HG03439 (cell line): ENCODE data around the gene TTYH1.

Experiments
- ATAC-seq: cut with Tn5 transposase; IDR thresholded peaks from one replicate; pipeline ENCODE4 v1.9.1; 2021; ENCODE audit warnings: mild to moderate bottlenecking, moderate library complexity; ENCODE audit not compliant: unreplicated experiment

Gene TTYH1

DNA sequence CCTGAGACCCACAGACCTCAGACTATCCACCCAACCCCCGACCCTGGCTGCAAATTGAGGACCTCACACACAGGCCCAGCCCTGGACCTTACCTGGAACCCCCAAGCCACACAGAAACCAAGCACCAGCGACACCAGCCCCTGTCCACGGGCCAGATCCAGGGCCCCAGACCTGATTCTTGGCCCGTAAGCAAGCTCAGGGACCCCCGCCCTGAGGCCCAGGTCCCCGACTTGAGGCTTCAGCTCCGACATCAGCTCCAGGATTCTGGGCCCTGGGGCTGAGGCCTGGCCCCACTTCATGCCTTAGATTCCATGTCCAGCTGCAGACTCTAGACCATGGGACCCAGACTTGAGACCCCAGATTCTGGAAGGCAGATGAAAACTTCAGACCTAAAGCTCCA lies 6.3 kb downstream of the TTYH1 start:
- no peak for ATAC-seq

DNA sequence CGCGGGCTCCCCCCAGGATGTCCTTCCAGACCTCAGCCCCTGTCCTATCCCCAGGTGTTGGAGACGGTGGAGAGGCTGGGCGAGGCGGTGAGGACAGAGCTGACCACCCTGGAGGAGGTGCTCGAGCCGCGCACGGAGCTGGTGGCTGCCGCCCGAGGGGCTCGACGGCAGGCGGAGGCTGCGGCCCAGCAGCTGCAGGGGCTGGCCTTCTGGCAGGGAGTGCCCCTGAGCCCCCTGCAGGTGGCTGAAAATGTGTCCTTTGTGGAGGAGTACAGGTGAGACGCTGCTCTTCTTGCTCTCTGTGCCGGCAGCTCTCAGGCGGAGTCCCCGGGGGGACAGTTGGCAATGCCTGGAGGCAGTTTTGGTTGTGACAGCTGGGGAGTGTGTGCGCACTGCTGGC lies 6.9 kb downstream of the TTYH1 start:
- ATAC-seq, result no peak

DNA sequence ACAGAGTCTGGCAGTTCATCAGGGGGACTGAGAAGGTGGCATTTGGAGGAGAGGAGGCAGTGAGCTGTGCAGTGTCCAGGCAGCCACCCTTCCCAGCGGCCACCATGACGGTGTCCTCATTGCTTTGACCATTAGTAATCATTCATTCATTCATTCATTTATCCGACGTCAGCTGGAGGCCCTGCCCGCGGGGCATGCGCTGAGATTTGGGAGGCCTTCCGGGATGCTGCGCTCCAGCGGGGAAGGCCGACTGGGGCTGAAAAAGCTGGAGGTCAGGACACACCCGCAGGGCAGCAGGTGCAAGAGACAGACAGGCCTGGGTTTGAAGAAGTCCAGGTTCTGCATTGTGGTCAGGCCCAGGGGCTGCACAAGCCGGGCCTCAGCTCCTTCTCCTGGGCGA lies 8.9 kb downstream of the TTYH1 start:
- no peak for ATAC-seq

DNA sequence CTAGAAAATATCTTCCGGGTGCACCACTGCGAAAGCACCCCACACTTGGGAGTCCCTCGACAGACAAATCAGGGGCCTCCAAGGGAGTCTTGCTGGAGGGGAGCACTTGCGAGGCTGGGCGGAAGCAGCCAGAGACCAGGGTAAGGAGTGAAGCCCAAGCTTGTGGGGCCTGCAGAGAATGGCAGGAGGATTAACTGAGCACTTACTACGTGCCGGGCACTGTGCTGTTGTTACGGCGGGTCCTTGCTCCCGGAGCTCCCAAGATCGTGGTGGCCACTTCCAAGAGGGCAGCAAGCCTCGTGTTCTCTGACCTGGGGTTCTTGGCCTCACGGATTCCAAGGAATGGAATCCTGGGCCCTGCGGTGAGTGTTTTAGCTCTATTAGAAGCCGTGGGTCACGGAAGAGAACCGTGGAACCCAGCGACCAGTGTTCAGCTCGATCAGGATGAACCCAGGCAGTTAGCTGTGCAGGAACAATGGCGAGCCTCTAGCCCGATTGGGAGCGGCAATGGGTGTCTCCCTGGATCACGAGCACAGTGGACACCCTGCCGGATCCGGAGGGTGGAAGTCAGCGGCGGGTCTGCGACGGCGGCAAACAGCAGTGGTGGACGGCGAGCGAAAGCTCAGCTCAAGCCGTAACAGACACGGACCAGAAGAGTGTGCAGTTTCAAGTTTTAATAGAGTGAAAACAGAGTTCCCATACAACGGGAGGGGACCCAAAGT lies 9.6 kb downstream of the TTYH1 start:
- ATAC-seq, result no peak

GRCh38 chr19:54425382-54425723 lies 10.1 kb downstream of the TTYH1 start:
- no peak for ATAC-seq

DNA sequence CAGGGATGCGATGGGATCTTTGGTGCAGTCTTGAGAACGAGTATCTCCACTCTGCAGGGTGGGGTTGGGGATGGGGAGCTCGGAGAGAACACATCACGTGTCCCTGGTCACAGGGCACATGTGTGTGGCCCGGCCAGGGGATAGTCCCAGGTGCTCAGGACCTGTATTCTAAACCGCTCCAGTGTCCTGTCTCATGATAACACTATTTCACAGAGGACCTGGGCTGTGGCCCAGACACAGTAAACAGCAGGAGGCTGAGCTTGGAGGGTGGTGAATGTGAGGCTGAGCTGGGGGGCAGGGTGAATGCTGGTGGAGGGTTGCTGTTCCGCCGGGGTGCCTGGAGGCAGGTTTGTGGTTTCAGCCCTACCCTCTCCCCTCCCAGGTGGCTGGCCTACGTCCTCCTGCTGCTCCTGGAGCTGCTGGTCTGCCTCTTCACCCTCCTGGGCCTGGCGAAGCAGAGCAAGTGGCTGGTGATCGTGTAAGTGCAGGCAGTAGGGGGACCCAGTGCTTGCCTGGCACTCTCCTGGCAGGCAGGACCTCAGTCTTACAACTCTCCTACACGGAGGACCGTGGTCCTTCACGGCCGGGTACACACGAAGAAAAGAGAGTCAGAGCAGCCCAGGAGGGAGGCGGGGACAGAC lies 11.1 kb downstream of the TTYH1 start:
- ATAC-seq, result no peak

GRCh38 chr19:54427586-54427985 lies 12.3 kb downstream of the TTYH1 start:
- ATAC-seq, result no peak

DNA sequence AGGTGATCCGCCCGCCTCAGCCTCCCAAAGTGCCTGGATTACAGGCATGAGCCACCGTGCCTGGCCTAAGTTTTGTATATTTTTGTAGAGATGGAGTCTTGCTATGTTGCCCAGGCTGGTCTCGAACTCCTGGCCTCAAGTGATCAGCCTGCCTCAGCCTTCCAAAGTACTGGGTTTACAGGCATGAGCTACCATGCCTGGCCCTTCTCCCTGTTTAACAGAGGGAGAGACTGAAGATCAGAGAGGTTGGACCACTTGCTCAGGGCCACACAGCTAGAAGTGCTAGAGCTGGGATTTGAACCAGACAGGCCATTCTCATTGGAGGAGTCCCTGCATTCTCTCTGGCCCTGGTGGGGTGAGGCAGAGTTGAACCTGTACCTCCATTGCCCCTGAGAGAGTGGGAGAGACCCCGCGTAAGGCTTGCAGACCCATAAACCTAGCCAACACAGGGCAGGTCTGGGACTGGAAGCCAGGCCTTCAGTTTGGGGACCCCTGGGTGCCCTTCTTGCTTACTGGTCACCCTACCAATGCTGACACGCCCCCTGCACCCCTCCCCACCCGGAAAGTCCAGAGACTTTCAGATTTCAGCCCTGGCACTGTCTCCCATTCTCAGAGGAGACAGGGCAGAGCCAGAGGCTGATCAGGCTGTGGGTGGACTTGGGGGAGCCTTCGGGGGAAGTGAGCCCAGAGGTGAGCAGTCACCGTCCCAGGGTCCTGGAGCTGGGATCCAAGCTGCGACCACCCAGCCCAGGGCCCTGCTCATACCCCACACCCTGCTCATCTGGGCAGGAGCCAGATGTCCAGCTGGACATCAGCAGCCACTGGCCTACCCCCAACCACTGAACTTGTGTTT lies 13.3 kb downstream of the TTYH1 start:
- ATAC-seq, result no peak

DNA sequence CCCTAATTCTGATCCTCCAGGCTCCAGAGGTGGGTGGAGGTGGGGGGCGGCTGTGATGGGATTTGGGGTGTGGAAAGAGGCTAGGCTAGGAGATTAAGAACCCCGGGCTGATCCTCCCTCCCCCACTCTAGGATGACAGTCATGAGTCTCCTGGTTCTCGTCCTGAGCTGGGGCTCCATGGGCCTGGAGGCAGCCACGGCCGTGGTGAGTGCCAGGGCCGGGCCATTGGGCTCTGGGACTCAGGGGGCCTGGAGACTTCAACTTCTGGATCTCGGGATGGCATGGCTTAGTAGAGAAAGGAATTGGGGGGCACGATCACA lies 13.9 kb downstream of the TTYH1 start:
- no peak for ATAC-seq

- no peak for ATAC-seq
Measured at GRCh38 chr19:54429545-54430227, 14.4 kb downstream of the TTYH1 start.

GRCh38 chr19:54430306-54431254 lies 15.3 kb downstream of the TTYH1 start:
- ATAC-seq, result no peak

- no peak for ATAC-seq
Measured at GRCh38 chr19:54431255-54431838, 16.1 kb downstream of the TTYH1 start.

- ATAC-seq, result no peak
Measured at GRCh38 chr19:54432144-54432738, 17.0 kb downstream of the TTYH1 start.

DNA sequence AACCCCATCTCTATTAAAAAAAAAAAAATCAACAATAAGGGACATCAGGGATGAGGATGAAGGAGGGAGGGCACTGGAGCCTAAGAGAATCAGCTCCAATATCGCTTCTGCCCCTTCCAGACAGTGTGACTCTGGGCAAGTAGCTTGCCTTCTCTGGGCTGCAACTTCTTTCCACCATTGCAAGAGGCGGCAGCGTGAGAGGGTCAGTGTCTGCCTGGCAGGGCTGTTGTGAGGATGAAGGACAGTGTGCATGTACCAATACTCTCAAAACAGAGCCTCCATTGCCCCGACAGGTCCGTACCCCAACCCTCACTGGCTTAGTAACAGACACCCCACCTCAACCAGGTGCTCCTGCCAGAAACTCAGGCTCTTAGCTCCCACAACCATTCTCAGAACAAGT lies 18.4 kb downstream of the TTYH1 start:
- ATAC-seq, result no peak

- no peak for ATAC-seq
Measured at GRCh38 chr19:54434112-54434872, 19.0 kb downstream of the TTYH1 start.

GRCh38 chr19:54434873-54435214 lies 19.6 kb downstream of the TTYH1 start:
- no peak for ATAC-seq

- ATAC-seq, result no peak
Measured at GRCh38 chr19:54435551-54436016, 20.3 kb downstream of the TTYH1 start.

- no peak for ATAC-seq
Measured at GRCh38 chr19:54436031-54436523, 20.8 kb downstream of the TTYH1 start.
